OCI-LY3 (cell line): Measurements from ENCODE around the gene SLC4A5.

ENCODE experiments used
- H2AFZ ChIP-seq: fragments of 200-600, 300-600 bp; shearing (Covaris generic); 2 replicates; pipeline ENCODE4 v1.6.0; 2014; ENCODE audit warnings: antibody characterized with exemption, low read depth, low read length
- H3K27ac ChIP-seq: fragments of 200-600, 300-600 bp; sonication (generic); 2 replicates; pipeline ENCODE4 v1.5.1; 2014; ENCODE audit warnings: mild to moderate bottlenecking, low read length, moderate library complexity, mixed read lengths
- H3K27me3 ChIP-seq: fragments of 200-600, 300-600 bp; sonication (generic); 2 replicates; pipeline ENCODE4 v1.6.1; 2014; ENCODE audit warnings: low read depth, low read length, mixed read lengths
- H3K36me3 ChIP-seq: fragments of 200-600, 300-600 bp; sonication (generic); replicated peaks from 2 replicates; pipeline ENCODE3; 2014; ENCODE audit warnings: low read depth, low read length, mixed read lengths
- H3K4me1 ChIP-seq: fragments of 300-600, 200-600 bp; sonication (generic); 2 replicates; pipeline ENCODE4 v1.6.1; 2014; ENCODE audit warnings: low read length, mixed read lengths
- H3K4me2 ChIP-seq: fragments of 200-600, 300-600 bp; sonication (generic); 2 replicates; pipeline ENCODE4 v1.6.1; 2014; ENCODE audit warnings: low read length, mixed read lengths
- H3K4me3 ChIP-seq: fragments of 300-600, 200-600 bp; sonication (generic); 2 replicates; pipeline ENCODE4 v1.5.1; 2014; ENCODE audit warnings: antibody characterized with exemption, mild to moderate bottlenecking, low read length, moderate library complexity
- H3K79me2 ChIP-seq: fragments of 300-600, 200-600 bp; shearing (Covaris generic); 2 replicates; pipeline ENCODE4 v1.6.1; 2014; ENCODE audit warnings: mild to moderate bottlenecking, low read length, mixed read lengths
- H3K9ac ChIP-seq: fragments of 300-600, 200-600 bp; shearing (Covaris generic); 2 replicates; pipeline ENCODE4 v1.6.0; 2014; ENCODE audit warnings: mild to moderate bottlenecking, low read length, moderate library complexity
- H3K9me3 ChIP-seq: fragments of 200-600, 300-600 bp; shearing (Covaris generic); 2 replicates; pipeline ENCODE4 v1.6.1; 2014; ENCODE audit warnings: low read length, mixed read lengths; ENCODE audit not compliant: insufficient read depth
- H4K20me1 ChIP-seq: fragments of 200-600, 300-600 bp; sonication (generic); 2 replicates; pipeline ENCODE4 v1.6.1; 2016; ENCODE audit warnings: low read length, mixed read lengths; ENCODE audit not compliant: insufficient read depth
- CTCF ChIP-seq: fragments of 200-600, 300-600 bp; sonication (generic); IDR thresholded peaks from 2 replicates; pipeline ENCODE4 v1.5.1; 2014; ENCODE audit warnings: antibody characterized with exemption, low read length, low read depth
- EZH2phosphoT487 ChIP-seq: fragments of 200-600 bp; shearing (Covaris generic); IDR thresholded peaks from 2 replicates; pipeline ENCODE4 v1.6.1; 2018; ENCODE audit warnings: antibody characterized with exemption, mixed run types, low read depth

Gene SLC4A5

GRCh38 chr2:74375838-74376237, 32.6 kb upstream of the SLC4A5 start:
- Histone ChIP-seq H3K9me3 (no peaks in the 10 kb centered on the region), H3K4me1 (peaks cover 7% of the 10 kb centered on the region; the same call in 1 of the 2 replicates), H3K9ac (no peak overlapping the region), H3K4me2 (no peak overlapping the region), H2AFZ (no peak overlapping the region), H3K27ac (no peak overlapping the region), H3K27me3 (no peaks in the 10 kb centered on the region), H3K79me2 (peaks cover 11% of the 10 kb centered on the region), H3K4me3 (no peak overlapping the region), H3K36me3 (peaks cover 3% of the 10 kb centered on the region), H4K20me1 (0 out of 2 replicates have a peak, but pooled peaks cover 3% of the 10 kb centered on the region)
- TF ChIP-seq EZH2phosphoT487 (no peak), CTCF (no peak)

- Histone ChIP-seq H3K27ac (no peak overlapping the region), H4K20me1 (0 out of 2 replicates have a peak, but pooled peaks cover 3% of the 10 kb centered on the region), H2AFZ (no peak overlapping the region), H3K36me3 (peaks cover 7% of the 10 kb centered on the region), H3K4me1 (no peaks in the 10 kb centered on the region), H3K9ac (no peak overlapping the region), H3K9me3 (no peaks in the 10 kb centered on the region), H3K4me3 (no peak overlapping the region), H3K4me2 (no peak overlapping the region), H3K79me2 (peaks cover 2% of the 10 kb centered on the region; the same call in 1 of the 2 replicates), H3K27me3 (no peaks in the 10 kb centered on the region)
- TF ChIP-seq EZH2phosphoT487 (no peak), CTCF (no peak)
These were observed 31.4 kb upstream of the SLC4A5 start for GRCh38 chr2:74374509-74375205.

- no peak overlapping the region for H3K4me2 ChIP-seq
- H3K27ac ChIP-seq = no peak overlapping the region
- 0 out of 2 replicates have a peak, but pooled peaks cover 3% of the 10 kb centered on the region for H4K20me1 ChIP-seq
- no peak for TF ChIP-seq EZH2phosphoT487
- H3K79me2 ChIP-seq = no peaks in the 10 kb centered on the region
- H3K9me3 ChIP-seq = no peaks in the 10 kb centered on the region
- H3K27me3 ChIP-seq = no peaks in the 10 kb centered on the region
- H3K9ac ChIP-seq = no peak overlapping the region
- H2AFZ ChIP-seq = no peak overlapping the region
- no peaks in the 10 kb centered on the region for H3K4me1 ChIP-seq
- peaks cover 7% of the 10 kb centered on the region for H3K36me3 ChIP-seq
- H3K4me3 ChIP-seq = no peak overlapping the region
These were observed 30.8 kb upstream of the SLC4A5 start for GRCh38 chr2:74373985-74374384.

GRCh38 chr2:74373221-74373676, 30.0 kb upstream of the SLC4A5 start:
- 0 out of 2 replicates have a peak, but pooled peaks cover 3% of the 10 kb centered on the region for H4K20me1 ChIP-seq
- no peak overlapping the region for H3K27ac ChIP-seq
- no peaks in the 10 kb centered on the region for H3K4me1 ChIP-seq
- H3K79me2 ChIP-seq = no peaks in the 10 kb centered on the region
- H3K27me3 ChIP-seq = no peaks in the 10 kb centered on the region
- no peak overlapping the region for H3K4me2 ChIP-seq
- peaks cover 11% of the 10 kb centered on the region for H3K36me3 ChIP-seq
- H3K4me3 ChIP-seq = no peak overlapping the region
- H3K9me3 ChIP-seq = no peaks in the 10 kb centered on the region
- H2AFZ ChIP-seq = no peak overlapping the region
- no peak overlapping the region for H3K9ac ChIP-seq
- TF ChIP-seq CTCF = no peak
- no peak for TF ChIP-seq EZH2phosphoT487
